AG10803 (cell line): Measurements from ENCODE around the gene CBY2.
A peak's percentile ranks its signal among the peaks of the same experiment; 100 is the strongest.
"Not testable (repeated sequence)": the region's sequence is repeated elsewhere in the genome, so short reads cannot be mapped to it uniquely, and the experiment has no call there.

Source experiments
- DNase-seq: peaks from one replicate; pipeline ENCODE4 v3.0.0; 2010; ENCODE audit warnings: low read depth
- H3K4me3 ChIP-seq: 2 replicates; pipeline ENCODE4 v1.5.1; 2011; ENCODE audit warnings: mild to moderate bottlenecking, low read length, control low read depth
- CTCF ChIP-seq: conservative IDR thresholded peaks from 2 replicates; pipeline ENCODE4 v1.5.1; 2011; ENCODE audit warnings: mild to moderate bottlenecking, low read length, control low read depth, inconsistent platforms

Gene CBY2, protein sequence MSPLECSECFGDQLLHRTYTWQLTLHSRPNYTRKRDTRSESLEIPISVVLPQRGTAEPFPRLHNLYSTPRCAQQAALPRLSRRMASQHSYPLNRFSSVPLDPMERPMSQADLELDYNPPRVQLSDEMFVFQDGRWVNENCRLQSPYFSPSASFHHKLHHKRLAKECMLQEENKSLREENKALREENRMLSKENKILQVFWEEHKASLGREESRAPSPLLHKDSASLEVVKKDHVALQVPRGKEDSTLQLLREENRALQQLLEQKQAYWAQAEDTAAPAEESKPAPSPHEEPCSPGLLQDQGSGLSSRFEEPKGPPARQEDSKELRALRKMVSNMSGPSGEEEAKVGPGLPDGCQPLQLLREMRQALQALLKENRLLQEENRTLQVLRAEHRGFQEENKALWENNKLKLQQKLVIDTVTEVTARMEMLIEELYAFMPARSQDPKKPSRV

DNA sequence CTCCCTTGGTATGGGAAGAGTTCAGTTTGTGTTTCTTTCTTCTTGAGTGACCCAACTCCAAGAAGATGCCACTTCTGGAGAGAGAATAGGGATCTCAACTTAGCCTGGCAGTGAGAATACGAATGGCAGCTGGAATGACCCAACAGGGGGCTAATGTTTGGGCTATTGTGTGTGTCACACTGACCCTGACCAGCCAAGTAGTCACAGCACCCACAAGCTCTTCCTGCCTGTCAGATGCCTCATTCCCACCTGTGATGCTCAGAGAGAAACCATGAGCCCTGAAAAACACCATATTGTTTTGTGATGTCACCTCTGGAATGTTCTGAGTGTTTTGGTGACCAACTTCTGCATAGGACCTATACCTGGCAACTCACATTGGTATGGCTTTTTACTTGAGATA, at the start of gene CBY2:
CBY2 (plus strand) TSS at position 233 of the 400 bp plus-strand sequence; CDS start at position 304, 71 bp downstream.
- TF ChIP-seq CTCF: no peak
- H3K4me3 ChIP-seq: no peak within 1 kb of the TSS
- DNase-seq: no peak

- TF ChIP-seq CTCF: no peak
- no peak for DNase-seq
- H3K4me3 ChIP-seq: no peak overlapping the region
Measured at GRCh38 chr13:45654633-45655349, 47.3 kb upstream of the CBY2 start.

- no peak for TF ChIP-seq CTCF
- no peak overlapping the region for H3K4me3 ChIP-seq
- DNase-seq: peak; percentile 75
Measured at GRCh38 chr13:45658586-45659235, 43.4 kb upstream of the CBY2 start.

DNA sequence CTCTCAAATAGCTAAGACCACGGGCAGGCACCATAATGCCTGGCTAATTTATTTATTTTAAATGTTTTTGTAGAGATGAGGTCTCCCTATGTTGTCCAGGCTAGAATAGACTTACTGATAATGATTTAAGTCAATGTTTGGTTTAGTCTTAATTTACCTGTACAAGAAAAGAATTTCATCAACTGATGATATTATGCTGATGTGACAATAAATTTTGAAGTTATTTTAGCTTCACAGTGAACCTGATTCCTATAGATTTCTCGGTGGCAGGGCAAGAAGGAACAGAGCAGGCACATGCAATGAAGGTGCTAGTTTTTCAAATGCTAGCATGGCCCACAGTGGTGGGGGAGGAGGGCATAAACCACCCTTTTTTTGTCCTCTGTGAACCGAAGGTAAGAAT, 42.6 kb upstream of the CBY2 start:
- no peak overlapping the region for H3K4me3 ChIP-seq
- DNase-seq: no peak
- no peak for TF ChIP-seq CTCF

GRCh38 chr13:45660458-45660857, 41.7 kb upstream of the CBY2 start:
- not testable (repeated sequence) for DNase-seq

GRCh38 chr13:45662162-45662561, 40.0 kb upstream of the CBY2 start:
- no peak overlapping the region for H3K4me3 ChIP-seq
- no peak for DNase-seq
- no peak for TF ChIP-seq CTCF

More at GRCh38 chr13:45660458-45660857, 41.7 kb upstream of the CBY2 start:
- H3K4me3 ChIP-seq: not testable (repeated sequence)

- DNase-seq, H3K4me3 ChIP-seq: not testable (repeated sequence)
Measured at GRCh38 chr13:45662903-45663302, 39.2 kb upstream of the CBY2 start.

DNA sequence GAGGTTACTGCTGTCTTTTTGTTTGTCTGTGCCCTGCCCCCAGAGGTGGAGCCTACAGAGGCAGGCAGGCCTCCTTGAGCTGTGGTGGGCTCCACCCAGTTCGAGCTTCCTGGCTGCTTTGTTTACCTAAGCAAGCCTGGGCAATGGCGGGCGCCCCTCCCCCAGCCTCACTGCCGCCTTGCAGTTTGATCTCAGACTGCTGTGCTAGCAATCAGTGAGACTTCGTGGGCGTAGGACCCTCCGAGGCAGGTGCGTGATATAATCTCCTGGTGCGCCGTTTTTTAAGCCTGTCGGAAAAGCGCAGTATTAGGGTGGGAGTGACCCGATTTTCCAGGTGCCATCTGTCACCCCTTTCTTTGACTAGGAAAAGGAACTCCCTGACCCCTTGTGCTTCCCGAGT, 32.5 kb upstream of the CBY2 start:
- not testable (repeated sequence) for DNase-seq, H3K4me3 ChIP-seq
